ENCODE data around the gene SMIM28. TPM values are rescaled to one million over a fixed set of nuclear protein-coding genes. Genes with fewer than 3 reads are reported as not detected.

The SMIM28 gene
- total and polyA plus RNA-seq, 2 of the 4 experiments (the other 2 are of a cell fraction): not detected

GRCh38 chr6:138328210-138328609, 49.5 kb upstream of the SMIM28 start:
- H2AFZ ChIP-seq (replicated peaks; ENCODE audit: low read length, poor library complexity): no peak overlapping the region
- ATAC-seq (ENCODE audit: low read depth) (no peak), DNase-seq (no peak)
- WGBS, 2 experiments (ENCODE audit: extremely low coverage in 2 of 2, insufficient read length in 1 of 2): 14% methylated on average over 2 of the region's 3 CpGs; no CpG with 5 or more reads in 1 of the 2 experiments
- no peaks in the 10 kb centered on the region for H3K4me1 ChIP-seq (ENCODE audit: control insufficient read depth, insufficient read depth, low read length)
- no peaks in the 10 kb centered on the region for H3K79me1 ChIP-seq (ENCODE audit: low read depth in 1 of 2, low read length in 2 of 2)
- H3K9me3 ChIP-seq (ENCODE audit: control insufficient read depth, insufficient read depth, low read length): no peaks in the 10 kb centered on the region
- BruUV-seq (replicated peaks): no TSS peak
- no peak overlapping the region for H4K5ac ChIP-seq (ENCODE audit: low read depth, low read length)
- CTCF ChIA-PET: no interaction called here
- H3K56ac ChIP-seq (ENCODE audit: extremely low read depth, insufficient read depth, low read length): no peak overlapping the region
- H3K4me2 ChIP-seq (ENCODE audit: low read depth, low read length): no peak overlapping the region
- TF ChIP-seq POLR2A (IDR thresholded peaks at IDR 0.05; ENCODE audit: low read depth, low read length) (no peak), RCOR1 (IDR thresholded peaks at IDR 0.05; ENCODE audit: insufficient replicate concordance, low read length) (no peak), FOS (IDR thresholded peaks at IDR 0.05; ENCODE audit: low read depth, low read length) (no peak), CHD1 (IDR thresholded peaks at IDR 0.05; ENCODE audit: low read depth, low read length) (no peak), CEBPB (IDR thresholded peaks at IDR 0.05; ENCODE audit: low read depth, low read length) (no peak), MAFK (IDR thresholded peaks at IDR 0.05; ENCODE audit: low read depth, low read length) (no peak), CTCF (conservative IDR thresholded peaks at IDR 0.05; ENCODE audit: low read depth, low read length) (no peak), RFX5 (IDR thresholded peaks at IDR 0.05; ENCODE audit: low read depth, low read length) (no peak), NFE2L2 (IDR thresholded peaks at IDR 0.05; ENCODE audit: low read depth, low read length) (no peak), RAD21 (IDR thresholded peaks at IDR 0.05; ENCODE audit: low read length) (no peak), MXI1 (IDR thresholded peaks at IDR 0.05; ENCODE audit: borderline replicate concordance, low read depth, low read length) (no peak), BHLHE40 (IDR thresholded peaks at IDR 0.05; ENCODE audit: low read depth, low read length) (no peak), USF2 (IDR thresholded peaks at IDR 0.05; ENCODE audit: low read depth, low read length) (no peak)
- TF ChIP-seq, protein P1, sequence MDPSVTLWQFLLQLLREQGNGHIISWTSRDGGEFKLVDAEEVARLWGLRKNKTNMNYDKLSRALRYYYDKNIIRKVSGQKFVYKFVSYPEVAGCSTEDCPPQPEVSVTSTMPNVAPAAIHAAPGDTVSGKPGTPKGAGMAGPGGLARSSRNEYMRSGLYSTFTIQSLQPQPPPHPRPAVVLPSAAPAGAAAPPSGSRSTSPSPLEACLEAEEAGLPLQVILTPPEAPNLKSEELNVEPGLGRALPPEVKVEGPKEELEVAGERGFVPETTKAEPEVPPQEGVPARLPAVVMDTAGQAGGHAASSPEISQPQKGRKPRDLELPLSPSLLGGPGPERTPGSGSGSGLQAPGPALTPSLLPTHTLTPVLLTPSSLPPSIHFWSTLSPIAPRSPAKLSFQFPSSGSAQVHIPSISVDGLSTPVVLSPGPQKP (IDR thresholded peaks at IDR 0.05; ENCODE audit: borderline replicate concordance, low read depth, low read length): no peak
- H4K20me1 ChIP-seq (ENCODE audit: insufficient read depth, low read length): no peaks in the 10 kb centered on the region
- no peak overlapping the region for H2BK15ac ChIP-seq (ENCODE audit: low read depth, low read length)
- no peak overlapping the region for H4K8ac ChIP-seq (ENCODE audit: low read depth in 2 of 2, low read length in 2 of 2)
- H3K18ac ChIP-seq (ENCODE audit: low read depth, low read length): no peak overlapping the region
- H2BK20ac ChIP-seq (ENCODE audit: low read depth, low read length): no peak overlapping the region
- no peak overlapping the region for H3K4ac ChIP-seq (ENCODE audit: low read depth, low read length)
- dilution Hi-C loops (cut with HindIII; ENCODE audit: low sequenced_read_pairs, unreplicated experiment): no loop called here
- H3K36me3 ChIP-seq (ENCODE audit: control insufficient read depth, insufficient read depth, low read length): no peaks in the 10 kb centered on the region
- no peak overlapping the region for H2AK5ac ChIP-seq (ENCODE audit: low read depth, low read length)
- H3K27ac ChIP-seq (ENCODE audit: insufficient read depth, low read length): no peak overlapping the region
- no peaks in the 10 kb centered on the region for H3K9me1 ChIP-seq (ENCODE audit: insufficient read depth, low read length)
- H3K4me3 ChIP-seq (ENCODE audit: insufficient read depth, low read depth, low read length): no peak overlapping the region
- in situ Hi-C loops (cut with MboI; ENCODE audit: low sequenced_read_pairs): no loop called here
- H3K27me3 ChIP-seq (ENCODE audit: control insufficient read depth, insufficient read depth, low read length): peaks cover 6% of the 10 kb centered on the region
- no peak overlapping the region for H2BK5ac ChIP-seq (ENCODE audit: low read depth, low read length, poor library complexity, severe bottlenecking)
- H3K23ac ChIP-seq (ENCODE audit: low read depth, low read length): no peak overlapping the region
- H2AK9ac ChIP-seq (replicated peaks; ENCODE audit: low read depth, low read length, poor library complexity): no peak overlapping the region
- intact Hi-C loops (cut with micrococcal nuclease): no loop called here
- no peak overlapping the region for H3K9ac ChIP-seq (ENCODE audit: low read depth, low read length)
- H2BK120ac ChIP-seq (ENCODE audit: low read depth, low read length): no peak overlapping the region
- POLR2A ChIA-PET (ENCODE audit: unreplicated experiment): no interaction called here
- H4K91ac ChIP-seq (ENCODE audit: insufficient read depth, low read depth, low read length): no peak overlapping the region
- no peak overlapping the region for H3K14ac ChIP-seq (replicated peaks; ENCODE audit: low read depth, low read length)
